GM12873 (cell line): ENCODE measurements around the gene MRGPRX2.
A peak's percentile ranks its signal among the peaks of the same experiment; 100 is the strongest.

Experiments used
- CTCF ChIP-seq: IDR thresholded peaks from 2 replicates; pipeline ENCODE4 v1.5.1; 2012; ENCODE audit warnings: low read depth, mild to moderate bottlenecking, moderate library complexity, low read length, control low read depth; ENCODE audit not compliant: insufficient read depth; ENCODE audit errors: missing control alignments

MRGPRX2 gene

DNA sequence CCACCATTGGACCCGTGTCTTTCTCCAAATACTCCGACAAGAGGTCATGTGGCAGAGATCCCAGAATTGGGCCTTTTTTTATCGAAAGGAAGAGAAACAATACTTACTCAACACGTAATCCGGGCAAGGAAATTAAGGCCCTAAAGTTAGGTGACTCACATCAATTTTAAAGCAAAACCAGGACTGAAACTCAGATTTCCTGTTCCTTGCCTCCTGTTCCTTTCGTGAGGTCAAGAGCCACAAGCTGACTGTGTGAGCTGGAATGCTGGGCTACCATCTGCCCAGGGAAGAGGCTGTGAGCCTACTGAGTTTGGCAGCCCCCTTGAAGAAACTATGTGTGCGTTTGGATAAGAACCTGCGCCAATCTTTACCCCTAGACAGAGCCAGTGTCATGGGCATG, 27.1 kb upstream of the MRGPRX2 start:
- TF ChIP-seq CTCF: no peak

DNA sequence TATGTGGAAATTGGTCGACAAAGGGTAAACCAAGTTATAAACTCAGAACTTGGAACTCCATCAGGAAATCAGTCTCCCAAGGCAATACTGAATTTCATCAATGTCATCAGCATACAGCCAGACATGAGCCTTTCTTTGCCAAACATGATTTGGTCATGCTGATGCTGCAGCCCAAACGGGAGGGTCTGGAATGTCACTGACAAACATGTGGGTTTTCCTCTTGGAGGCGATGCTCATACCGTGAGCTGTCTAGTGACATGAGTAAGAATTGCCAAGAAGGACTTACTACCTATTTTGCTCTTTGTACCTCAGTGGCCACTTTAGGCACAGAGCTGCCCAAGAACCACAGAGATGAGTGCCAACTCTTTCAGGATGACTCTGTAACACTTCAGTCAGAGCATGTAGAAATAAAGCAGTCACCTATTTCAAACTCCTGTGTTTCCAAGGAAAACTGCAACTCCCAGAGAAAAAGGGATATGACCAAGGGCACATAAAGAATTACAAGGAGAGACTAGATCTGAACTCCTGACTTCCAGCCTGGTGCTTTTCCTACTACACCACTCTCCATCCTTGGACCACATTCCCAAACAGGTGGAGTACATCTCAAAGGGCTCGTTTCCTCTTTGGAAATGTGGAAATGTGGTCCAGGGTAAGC, 24.3 kb upstream of the MRGPRX2 start:
- no peak for TF ChIP-seq CTCF

DNA sequence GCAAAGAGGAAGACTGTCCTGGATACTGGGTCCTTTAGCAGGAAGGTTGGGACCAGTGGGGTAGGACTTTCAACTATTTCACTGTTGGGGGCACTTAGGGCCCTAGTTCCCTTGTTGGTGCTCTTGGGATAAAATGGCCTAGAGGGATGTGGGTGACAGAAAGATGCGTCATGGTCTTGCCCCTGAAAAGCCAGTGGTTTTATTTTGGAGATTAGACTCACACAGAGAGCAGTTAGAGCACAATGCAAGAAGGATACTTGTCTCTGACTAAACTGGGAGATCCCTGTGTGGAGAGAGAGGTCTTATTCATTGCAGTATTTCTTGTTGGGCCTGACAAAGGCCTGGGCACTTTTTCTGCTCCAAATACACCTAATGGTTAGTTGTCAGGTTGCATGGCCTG, 22.6 kb upstream of the MRGPRX2 start:
- no peak for TF ChIP-seq CTCF

GRCh38 chr11:19080579-19080993, 20.1 kb upstream of the MRGPRX2 start:
- no peak for TF ChIP-seq CTCF

DNA sequence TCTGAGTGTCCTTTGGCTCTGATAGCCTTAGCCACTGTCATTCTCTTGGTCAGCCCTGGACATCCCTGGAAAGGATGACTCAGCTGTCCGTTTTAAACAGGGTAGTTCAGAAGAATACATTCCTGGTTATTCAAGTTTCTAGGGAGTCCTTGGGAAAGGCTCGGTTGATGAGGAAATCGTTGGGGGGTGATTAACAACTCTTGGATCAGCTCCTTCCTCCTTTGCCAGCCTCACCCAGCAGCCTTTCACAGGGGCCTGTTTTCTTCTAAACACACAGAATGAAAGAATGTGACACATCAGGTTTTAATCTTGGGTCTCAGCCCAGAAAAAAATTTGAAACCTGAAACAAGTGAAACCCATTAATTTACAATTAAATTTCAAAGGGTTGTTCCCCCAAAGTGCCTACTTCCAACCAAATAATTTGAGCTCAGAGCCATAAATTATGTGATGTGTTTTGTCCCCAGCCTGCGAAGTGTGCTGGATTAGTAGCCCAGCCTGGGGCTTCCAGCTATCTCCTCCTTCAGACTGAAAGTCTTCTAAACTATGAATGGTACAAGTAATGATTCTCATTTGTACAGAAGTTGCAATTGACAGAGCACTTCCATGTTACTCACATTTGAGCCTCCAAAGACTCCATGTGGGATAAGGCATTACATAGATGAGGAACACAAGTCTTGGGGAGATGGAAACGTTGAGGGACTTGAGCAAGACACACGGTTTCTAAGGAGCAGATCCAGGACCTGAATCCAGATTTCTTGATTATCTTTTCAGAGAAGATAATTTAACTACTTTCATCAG, 19.3 kb upstream of the MRGPRX2 start:
- no peak for TF ChIP-seq CTCF

DNA sequence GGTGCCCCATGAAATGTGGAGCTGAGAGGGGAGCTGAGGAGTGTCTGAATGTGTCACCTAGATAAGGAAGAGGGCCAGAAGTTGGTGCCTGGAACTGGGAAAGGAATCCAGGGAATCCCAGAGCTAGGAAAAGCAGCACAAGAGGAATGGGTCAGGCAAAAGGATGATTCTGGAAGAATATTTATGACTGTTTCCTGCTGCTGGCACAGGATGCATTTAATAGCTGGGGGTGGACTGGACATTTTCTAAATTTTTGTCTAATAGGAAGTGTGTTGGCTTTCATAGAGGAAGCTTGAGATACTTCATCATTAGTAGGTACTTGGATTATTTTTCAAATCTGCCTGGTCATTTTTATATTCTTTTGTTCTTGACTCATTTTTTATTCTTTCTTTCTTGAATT, 17.4 kb upstream of the MRGPRX2 start:
- TF ChIP-seq CTCF: peak; percentile 0

DNA sequence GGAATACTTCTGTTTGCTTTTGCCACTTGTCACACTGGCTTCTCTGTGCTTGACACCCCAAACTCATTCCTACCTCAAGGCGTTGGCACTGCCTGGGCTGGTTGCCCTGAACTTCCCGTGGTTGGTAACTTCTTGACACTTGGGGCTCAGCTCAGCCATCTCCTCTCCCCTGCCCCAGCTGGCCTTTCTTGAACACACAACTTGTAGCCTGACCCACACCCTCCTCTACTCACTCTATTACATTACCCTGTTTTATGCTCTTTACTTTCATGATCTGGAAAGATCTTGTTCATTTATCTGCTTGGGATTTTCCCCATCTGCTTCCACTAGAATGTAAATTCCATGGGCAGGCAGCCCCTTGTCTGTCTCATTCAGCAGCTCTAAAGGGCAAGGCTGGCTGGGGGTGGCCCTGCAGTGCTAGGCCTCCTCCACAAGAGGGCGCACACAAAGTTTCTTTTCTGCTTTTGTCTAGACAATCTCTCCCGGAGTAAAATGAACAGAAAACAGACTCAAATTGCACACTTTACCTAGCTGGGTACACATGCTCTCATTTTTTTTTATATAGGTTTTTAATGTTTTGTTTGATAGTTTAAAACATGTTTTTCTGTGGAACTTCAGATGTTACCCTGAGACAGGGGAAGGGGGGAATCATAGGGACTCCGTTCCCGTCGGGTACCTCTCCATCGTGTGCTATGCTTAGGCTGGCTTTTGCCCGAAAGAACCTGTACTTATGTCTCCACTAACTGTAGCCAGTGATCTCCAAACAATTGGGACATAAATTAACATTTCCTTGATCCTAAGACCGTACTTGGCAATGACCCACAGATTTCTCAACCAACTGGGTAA, 16.4 kb upstream of the MRGPRX2 start:
- TF ChIP-seq CTCF: peak; percentile 95
